Gastrocnemius medialis (tissue), 4 donors: ENCODE measurements around the gene SYCP3. TPM values are rescaled to one million over a fixed set of nuclear protein-coding genes. Genes with fewer than 3 reads are reported as not detected.

Source experiments
- ATAC-seq, 2 donors: fragments of 150-250 bp; one replicate each; pipeline ENCODE4 v1.9.1; 2016
- DNase-seq, 2 donors: peaks; one replicate each; pipeline ENCODE4 v3.0.0-alpha.2; 2019
- H3K27ac ChIP-seq, 4 donors: fragments of 200-600 bp; sonication (generic); 1 replicate in 1 of 4; 2 replicates in 3 of 4; pipeline ENCODE4 v1.5.1; 2016 to 2018; ENCODE audit warnings: mild to moderate bottlenecking in 2 of 4, moderate library complexity in 1 of 4
- H3K27me3 ChIP-seq, 3 donors: fragments of 200-600 bp; sonication (generic) in 2 of 3; 1 replicate in 1 of 3; 2 replicates in 2 of 3; pipeline versions ENCODE4 v1.5.1 to v1.6.0; 2016 to 2019; ENCODE audit warnings: mild to moderate bottlenecking in 1 of 3, moderate library complexity in 1 of 3
- H3K36me3 ChIP-seq, 2 donors: fragments of 200-600 bp; sonication (generic) in 1 of 2; one replicate each; pipeline ENCODE4 v1.5.1; 2017 to 2018
- H3K4me1 ChIP-seq, 2 donors: fragments of 200-600 bp; sonication (generic) in 1 of 2; one replicate each; pipeline ENCODE4 v1.5.1; 2016 to 2017; ENCODE audit warnings: mild to moderate bottlenecking in 2 of 2
- H3K4me3 ChIP-seq, 4 donors: fragments of 200-600 bp; sonication (generic) in 3 of 4; 1 replicate in 1 of 4; 2 replicates in 3 of 4; pipeline ENCODE4 v1.5.1; 2016 to 2019; ENCODE audit warnings: mild to moderate bottlenecking in 2 of 4
- H3K9me3 ChIP-seq, 3 donors: fragments of 200-600 bp; sonication (generic) in 2 of 3; 1 replicate in 1 of 3; 2 replicates in 2 of 3; pipeline ENCODE4 v1.5.1; 2016 to 2019
- CTCF ChIP-seq, 5 experiments: fragments of 450-650 bp in 3 of 5; fragments of 200-600 bp in 2 of 5; sonication (generic) in 2 of 5; IDR thresholded peaks in 4 of 5; conservative IDR thresholded peaks in 1 of 5; 1 replicate in 4 of 5; 2 replicates in 1 of 5; pipeline ENCODE4 v1.5.1; 2016 to 2019; ENCODE audit warnings: antibody characterized with exemption in 5 of 5, mild to moderate bottlenecking in 3 of 5, moderate library complexity in 3 of 5
- POLR2A ChIP-seq, 2 donors: fragments of 450-650 bp; IDR thresholded peaks; one replicate each; pipeline ENCODE4 v1.6.1; 2017; ENCODE audit warnings: antibody characterized with exemption in 2 of 2, mild to moderate bottlenecking in 2 of 2, moderate library complexity in 2 of 2
- in situ Hi-C, 4 donors: fragments of 200-750 bp; cut with MboI; loops; one replicate each; pipeline versions ENCODE4 v1.15.0 to v1.8.0; 2017; ENCODE audit warnings: low sequenced_read_pairs in 4 of 4
- intact Hi-C: fragments of 100-400 bp; cut with DNase I; formaldehyde crosslinking; loops from one replicate; pipeline ENCODE4 v1.15.1; 2023; ENCODE audit warnings: low total_unique reads
- total RNA-seq, 4 donors: library from RNA; depleted of rRNA; stranded (reverse); fragments of >200 nt; gene quantifications; one replicate each; pipeline versions ENCODE4 v1.1.0 to v1.2.3, GENCODE V29; 2016

The SYCP3 gene
- total RNA-seq, 4 donors from 2014 or later, result 0.66 TPM; not detected in 3

GRCh38 chr12:101697197-101697929, 41.9 kb downstream of the SYCP3 start, which contains the start of gene CHPT1:
Gene CHPT1, plus strand, starts transcription at chr12:101697640. Its CDS starts 222 bp downstream, at chr12:101697862.
- Histone ChIP-seq H3K9me3 (no peaks in the 10 kb centered on the region), H3K4me1 (peaks cover 41 to 44% of the 10 kb centered on the region in 2 donors), H3K27ac (peak within 1 kb of the TSS; percentile 96 to 98 (median 96)), H3K4me3 (peak within 1 kb of the TSS; percentile 72 to 94 (median 84)), H3K27me3 (no peaks in the 10 kb centered on the region), H3K36me3 (no peaks in the 10 kb centered on the region)
- intact Hi-C loops, result loop anchor here (2.0 to 5.0 kb wide), 4 partner anchors 81 to 290 kb away; partner anchors contain the start of gene ARL1
- DNase-seq, result peak; percentile 79 to 90
- ATAC-seq, result peak; percentile 51 to 52
- TF ChIP-seq CTCF (IDR thresholded peaks at IDR 0.05 in 4 of 5, conservative IDR thresholded peaks at IDR 0.05 in 1 of 5), result no peak
- peak; percentile 19 to 47 for TF ChIP-seq POLR2A (IDR thresholded peaks at IDR 0.05)
- in situ Hi-C loops, result no loop called here

GRCh38 chr12:101696251-101697196, 42.7 kb downstream of the SYCP3 start:
- TF ChIP-seq CTCF (IDR thresholded peaks at IDR 0.05 in 4 of 5, conservative IDR thresholded peaks at IDR 0.05 in 1 of 5) (no peak), POLR2A (IDR thresholded peaks at IDR 0.05) (peak; percentile 10 to 56)
- peak overlapping the region; percentile 96 to 98 (median 96) for H3K27ac ChIP-seq
- peak overlapping the region; percentile 72 to 94 (median 84) for H3K4me3 ChIP-seq
- intact Hi-C loops (loop anchor here (2.0 to 5.0 kb wide), 4 partner anchors 80 to 289 kb away; partner anchors contain the start of gene ARL1), in situ Hi-C loops (no loop called here)
- DNase-seq, result peak; percentile 87 to 93
- H3K27me3 ChIP-seq, result no peaks in the 10 kb centered on the region
- peak; percentile 68 to 69 for ATAC-seq
- H3K9me3 ChIP-seq, result no peaks in the 10 kb centered on the region
- peaks cover 34 to 37% of the 10 kb centered on the region in 2 donors for H3K4me1 ChIP-seq
- H3K36me3 ChIP-seq, result no peaks in the 10 kb centered on the region

- intact Hi-C loops, result loop anchor here (2.0 to 5.0 kb wide), 4 partner anchors 79 to 288 kb away; partner anchors contain the start of gene ARL1
- in situ Hi-C loops, result no loop called here
- no peaks in the 10 kb centered on the region for H3K27me3 ChIP-seq
- no peak for TF ChIP-seq CTCF (IDR thresholded peaks at IDR 0.05 in 4 of 5, conservative IDR thresholded peaks at IDR 0.05 in 1 of 5)
- TF ChIP-seq POLR2A (IDR thresholded peaks at IDR 0.05), result no peak
- H3K27ac ChIP-seq, result peak overlapping the region; percentile 96 to 98 (median 96)
- no peaks in the 10 kb centered on the region for H3K36me3 ChIP-seq
- ATAC-seq (peak in 1 of 2 donors; percentile 5), DNase-seq (no peak)
- H3K4me3 ChIP-seq, result no peak overlapping the region
- no peaks in the 10 kb centered on the region for H3K9me3 ChIP-seq
- H3K4me1 ChIP-seq, result peaks cover 26 to 29% of the 10 kb centered on the region in 2 donors
These were observed 43.6 kb downstream of the SYCP3 start for GRCh38 chr12:101695706-101696105.

GRCh38 chr12:101694986-101695385, 44.3 kb downstream of the SYCP3 start:
- intact Hi-C loops, result loop anchor here (5.0 kb wide), 2 partner anchors 203 to 288 kb away; partner anchors contain the start of gene ARL1
- no peaks in the 10 kb centered on the region for H3K27me3 ChIP-seq
- in situ Hi-C loops, result no loop called here
- no peak for ATAC-seq
- peak overlapping the region; percentile 96 to 98 (median 96) for H3K27ac ChIP-seq
- no peaks in the 10 kb centered on the region for H3K36me3 ChIP-seq
- no peak for DNase-seq
- H3K9me3 ChIP-seq, result no peaks in the 10 kb centered on the region
- no peak overlapping the region for H3K4me3 ChIP-seq
- TF ChIP-seq POLR2A (IDR thresholded peaks at IDR 0.05), result no peak
- TF ChIP-seq CTCF (IDR thresholded peaks at IDR 0.05 in 4 of 5, conservative IDR thresholded peaks at IDR 0.05 in 1 of 5), result no peak
- peaks cover 19 to 21% of the 10 kb centered on the region in 2 donors for H3K4me1 ChIP-seq
